Right renal cortex interstitium (tissue), 3 donors: ENCODE results near the gene KCNN3. TPM values are rescaled to one million over a fixed set of nuclear protein-coding genes. Genes with fewer than 3 reads are reported as not detected.

Experiments used
- DNase-seq, 3 donors: peaks; one replicate each; pipeline ENCODE4 v3.0.0-alpha.2; 2013; ENCODE audit warnings: low read depth in 3 of 3, low spot score in 2 of 3
- polyA plus RNA-seq, 3 donors: library from polyadenylated mRNA; unstranded; fragments of 120-200 nt; gene quantifications; one replicate each; pipeline ENCODE4 v1.2.1, GENCODE V29; 2013; ENCODE audit not compliant: insufficient read length in 3 of 3

The KCNN3 gene
- polyA plus RNA-seq, 3 donors, result 2.0 to 2.8 (median 2.4) TPM

DNA sequence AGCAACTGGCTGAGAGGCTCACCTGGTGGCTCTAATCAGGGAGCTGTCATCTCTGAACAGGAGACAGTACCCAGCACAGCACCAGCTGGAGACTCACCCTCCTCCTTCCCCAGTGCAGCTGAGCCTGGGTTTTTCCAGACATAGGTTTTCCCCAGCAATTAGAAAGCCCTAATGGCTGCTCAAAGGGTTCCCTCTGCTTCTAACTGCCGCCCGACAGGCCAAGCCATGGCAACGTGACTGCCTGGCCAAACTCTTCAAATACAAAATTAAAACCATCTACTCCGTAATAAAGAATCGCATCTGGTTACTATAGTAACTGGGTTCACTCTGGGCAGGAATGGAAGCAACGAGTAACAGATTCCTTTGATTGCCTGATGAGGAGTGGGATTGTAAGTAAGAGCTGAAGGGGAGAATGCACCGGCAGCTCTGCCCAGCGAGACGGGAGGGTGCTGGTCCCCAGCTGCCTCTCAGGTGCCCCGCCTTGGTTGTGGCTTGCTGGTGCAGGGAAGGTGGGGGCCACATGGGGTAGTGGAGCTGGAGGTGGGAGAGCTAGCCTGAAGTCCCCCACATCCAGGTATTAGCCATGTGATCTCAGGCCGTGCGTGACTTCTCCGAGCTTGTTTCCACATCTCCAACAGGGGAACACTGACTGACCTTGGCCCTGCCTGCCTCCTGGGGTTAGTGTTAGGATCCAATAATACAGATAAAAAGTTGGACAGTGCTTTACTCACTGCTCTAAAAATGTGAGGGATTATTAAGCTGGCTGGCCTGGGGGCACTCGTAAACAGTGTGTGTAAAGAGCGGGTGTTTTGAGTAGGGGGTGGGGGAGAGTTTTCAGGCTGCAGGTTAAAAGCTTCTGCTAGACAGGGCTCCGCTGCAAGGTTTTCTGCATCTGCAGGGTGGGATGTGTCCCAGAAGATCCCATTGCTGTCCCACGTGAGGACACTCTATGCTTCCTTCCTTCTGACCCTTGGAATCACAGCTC lies 94.2 kb downstream of the KCNN3 start:
- DNase-seq, result no peak

DNA sequence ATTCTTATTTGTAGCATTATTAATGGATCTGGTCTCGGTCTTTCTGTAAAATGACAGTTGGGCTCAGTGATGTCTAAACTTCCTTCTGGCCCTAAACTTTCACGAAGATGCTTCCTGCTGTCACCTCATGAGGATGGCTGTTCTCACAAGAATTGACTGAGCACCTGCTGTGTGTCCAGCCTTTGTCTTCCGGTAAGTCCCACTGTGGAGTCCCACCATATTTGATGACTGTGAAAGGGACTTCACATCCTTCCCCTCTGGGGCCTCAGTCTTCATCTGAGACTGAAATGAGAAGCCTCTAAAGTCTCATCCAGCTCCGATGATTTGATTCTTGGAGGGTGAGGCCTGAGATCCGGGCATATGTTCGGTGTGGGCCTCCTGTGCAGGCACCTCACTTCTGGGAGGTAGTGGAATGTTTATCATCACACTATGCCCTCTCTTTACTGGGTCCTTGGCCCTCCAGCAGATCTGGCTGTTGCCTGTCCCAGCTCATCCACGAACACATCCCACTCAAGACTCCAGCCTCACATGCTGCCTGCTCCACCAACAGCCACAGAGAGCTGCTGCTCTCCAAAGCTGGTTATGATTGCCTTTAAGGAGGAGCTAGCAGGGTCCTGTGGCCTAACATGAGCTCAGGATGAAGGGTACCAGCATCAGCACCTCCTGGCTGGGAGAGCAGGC lies 95.8 kb downstream of the KCNN3 start:
- DNase-seq, result no peak

DNA sequence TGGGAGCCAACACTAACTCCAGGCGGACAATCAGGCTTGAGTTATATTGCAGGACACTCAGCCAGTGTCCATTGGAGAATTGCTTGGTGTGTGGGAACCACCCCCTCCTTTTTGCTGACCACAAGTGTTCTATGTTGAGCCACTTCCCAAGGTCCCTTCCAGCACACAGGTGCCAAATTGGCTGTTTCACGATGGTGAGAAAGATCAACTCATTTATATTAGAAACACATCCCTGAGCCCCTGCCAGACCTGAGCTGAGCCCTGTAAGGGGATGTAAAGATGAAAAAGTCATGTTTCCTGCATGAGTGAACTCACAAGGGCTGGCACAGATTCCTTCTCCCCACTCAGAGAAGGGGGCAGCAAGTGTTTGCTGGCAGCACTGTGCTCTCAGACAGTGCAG lies 96.5 kb downstream of the KCNN3 start:
- no peak for DNase-seq

DNA sequence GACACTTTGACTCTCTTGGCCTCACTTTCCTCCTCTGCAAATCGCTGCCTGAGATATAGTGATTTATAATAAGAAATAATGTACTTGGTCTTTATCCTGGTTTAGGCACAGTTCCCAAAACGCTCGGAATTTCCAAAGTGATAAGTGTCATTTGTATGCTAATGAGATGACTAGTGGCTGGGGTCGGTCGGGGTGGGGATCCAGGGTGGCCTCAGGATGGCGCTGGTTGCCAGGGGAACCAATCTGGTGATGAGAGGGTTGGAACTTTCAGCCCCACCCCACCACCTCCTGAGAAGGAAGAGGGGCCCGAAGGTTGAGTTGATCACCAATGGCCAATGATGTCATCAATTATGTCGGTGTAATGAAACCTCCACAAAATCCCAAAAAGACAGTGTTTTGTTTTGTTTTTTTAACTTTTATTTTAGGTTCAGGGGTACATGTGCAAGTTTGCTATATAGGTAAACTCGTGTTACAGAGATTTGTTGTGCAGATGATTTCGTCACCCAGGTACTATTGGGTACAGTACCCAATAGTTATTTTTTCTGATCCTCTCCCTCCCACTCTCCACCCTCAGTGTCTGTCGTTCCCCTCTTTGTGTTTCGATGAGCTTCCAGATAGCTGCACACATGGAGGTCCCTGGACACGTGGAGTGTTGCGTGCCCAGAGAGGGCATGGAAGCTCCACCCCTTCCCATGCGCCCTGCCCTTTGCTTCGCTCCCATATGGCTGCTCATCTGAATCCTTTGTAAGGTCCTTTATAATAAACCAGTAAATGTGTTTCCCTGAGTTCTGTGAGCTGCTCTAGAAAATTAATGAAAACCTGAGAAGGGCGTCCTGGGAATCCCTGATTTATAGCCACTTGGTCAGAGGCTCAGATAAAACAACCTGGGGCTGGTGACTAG lies 97.2 kb downstream of the KCNN3 start:
- DNase-seq, result no peak

DNA sequence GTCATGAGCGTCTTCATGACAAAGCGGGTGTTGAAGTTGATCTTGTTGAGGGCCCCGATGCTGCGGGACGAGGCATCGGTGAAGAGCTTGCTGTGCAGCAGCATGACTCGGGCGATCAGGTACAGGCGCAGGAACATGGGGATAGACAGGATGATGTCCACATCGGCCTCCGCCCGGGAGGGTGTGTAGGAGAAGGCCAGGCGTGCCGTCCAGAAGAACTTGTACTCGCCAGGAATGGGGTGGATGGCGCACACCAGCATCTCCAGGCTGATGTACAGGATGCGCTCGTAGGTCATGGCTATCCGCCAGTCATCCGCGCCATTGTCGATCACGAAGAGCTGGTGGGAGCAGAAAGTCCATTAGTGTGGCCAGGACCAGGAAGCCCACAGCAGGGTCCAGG lies 98.0 kb downstream of the KCNN3 start:
- no peak for DNase-seq

DNA sequence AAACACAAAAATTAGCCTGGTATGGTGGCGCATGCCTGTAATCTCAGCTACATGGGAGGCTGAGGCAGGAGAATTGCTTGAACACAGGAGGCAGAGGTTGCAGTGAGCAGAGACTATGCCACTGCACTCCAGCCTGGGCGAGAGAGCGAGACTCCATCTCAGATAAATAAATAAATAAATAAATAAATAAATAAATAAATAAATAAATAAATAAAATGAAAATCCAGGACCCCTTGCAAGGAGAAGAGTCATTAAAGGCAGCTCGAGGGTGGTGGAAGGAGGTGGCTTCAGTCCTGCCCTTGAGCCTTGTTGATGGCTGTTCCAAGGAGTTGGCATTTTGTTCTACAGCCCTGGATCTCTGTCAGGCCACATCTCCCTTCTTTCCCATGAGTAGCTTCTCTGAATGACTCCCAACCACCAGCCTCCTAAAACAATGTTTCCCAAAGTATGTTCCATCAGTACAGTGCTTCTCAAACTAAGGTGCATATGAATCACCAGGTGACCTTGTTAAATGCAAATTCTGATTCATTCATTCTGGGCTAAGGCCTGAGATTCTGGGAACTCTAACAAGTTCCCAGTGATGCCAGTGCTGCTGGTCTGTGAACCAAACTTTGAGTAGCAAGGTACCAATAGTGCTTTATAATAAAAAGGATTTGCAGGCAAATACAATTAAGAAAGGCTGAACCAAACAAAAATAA lies 99.0 kb downstream of the KCNN3 start:
- DNase-seq, result no peak

DNA sequence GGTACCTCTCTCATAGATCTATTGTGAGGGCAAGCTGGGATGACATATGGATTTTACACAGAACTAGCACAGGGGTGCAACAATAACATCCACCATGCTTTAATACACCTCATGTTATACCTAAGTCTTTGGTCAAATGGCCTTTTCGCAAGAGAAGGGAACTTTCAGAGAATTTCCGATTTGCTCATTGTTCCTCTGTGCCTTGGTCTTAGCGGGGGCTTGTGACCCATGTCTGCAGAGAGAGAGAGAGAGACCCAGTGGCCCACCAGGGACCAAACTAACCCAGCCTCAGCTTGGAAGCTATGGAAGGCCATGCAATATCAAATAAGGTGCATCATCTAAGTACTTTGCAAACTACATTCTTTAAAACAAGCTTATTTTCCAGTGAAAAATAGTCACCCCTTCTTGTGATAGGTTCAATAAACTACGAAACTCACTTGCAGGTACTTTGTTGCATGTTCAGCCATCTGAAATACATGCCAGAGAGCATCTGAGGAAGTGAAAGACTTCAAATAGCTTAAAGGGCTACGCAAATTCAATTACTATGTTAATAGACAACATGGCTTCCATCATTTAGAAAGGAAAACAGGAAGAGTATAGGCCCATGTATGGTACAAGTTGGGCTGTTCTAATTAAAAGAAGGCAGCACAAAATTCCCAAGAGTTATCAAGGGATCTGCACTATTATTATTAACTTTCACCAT lies 100.7 kb downstream of the KCNN3 start:
- DNase-seq, result no peak

DNA sequence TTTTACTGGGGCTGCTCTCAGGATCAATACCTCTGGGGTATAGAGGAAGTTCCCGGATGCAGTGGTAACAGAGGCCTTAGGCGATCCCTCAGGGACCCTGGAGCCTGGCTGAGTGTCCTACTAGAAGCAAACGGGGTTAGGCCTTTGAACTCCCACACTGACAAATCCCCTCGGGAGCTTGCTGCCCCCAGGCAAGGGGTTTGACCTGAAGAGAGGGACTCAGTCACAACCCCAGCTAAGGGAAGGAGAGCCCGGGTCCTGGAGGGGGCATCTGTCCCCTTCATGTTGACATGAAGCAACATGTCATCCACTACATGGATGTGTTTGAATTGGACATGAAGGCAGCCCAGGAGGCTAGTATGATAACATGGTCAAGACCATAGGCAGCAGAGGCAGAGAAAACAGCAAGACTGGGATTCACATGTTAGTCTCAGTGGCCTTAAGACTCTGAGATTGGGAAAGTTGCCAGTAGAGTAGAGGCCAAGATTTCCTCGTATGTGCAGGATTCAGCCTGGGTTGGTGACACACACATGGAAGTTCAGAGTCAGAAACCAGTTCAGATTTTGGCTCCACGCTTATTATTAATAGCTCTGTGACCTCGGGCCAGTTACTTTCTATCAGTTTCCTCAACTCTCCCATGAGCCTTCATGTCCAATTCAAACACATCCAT lies 101.5 kb downstream of the KCNN3 start:
- DNase-seq, result no peak

DNA sequence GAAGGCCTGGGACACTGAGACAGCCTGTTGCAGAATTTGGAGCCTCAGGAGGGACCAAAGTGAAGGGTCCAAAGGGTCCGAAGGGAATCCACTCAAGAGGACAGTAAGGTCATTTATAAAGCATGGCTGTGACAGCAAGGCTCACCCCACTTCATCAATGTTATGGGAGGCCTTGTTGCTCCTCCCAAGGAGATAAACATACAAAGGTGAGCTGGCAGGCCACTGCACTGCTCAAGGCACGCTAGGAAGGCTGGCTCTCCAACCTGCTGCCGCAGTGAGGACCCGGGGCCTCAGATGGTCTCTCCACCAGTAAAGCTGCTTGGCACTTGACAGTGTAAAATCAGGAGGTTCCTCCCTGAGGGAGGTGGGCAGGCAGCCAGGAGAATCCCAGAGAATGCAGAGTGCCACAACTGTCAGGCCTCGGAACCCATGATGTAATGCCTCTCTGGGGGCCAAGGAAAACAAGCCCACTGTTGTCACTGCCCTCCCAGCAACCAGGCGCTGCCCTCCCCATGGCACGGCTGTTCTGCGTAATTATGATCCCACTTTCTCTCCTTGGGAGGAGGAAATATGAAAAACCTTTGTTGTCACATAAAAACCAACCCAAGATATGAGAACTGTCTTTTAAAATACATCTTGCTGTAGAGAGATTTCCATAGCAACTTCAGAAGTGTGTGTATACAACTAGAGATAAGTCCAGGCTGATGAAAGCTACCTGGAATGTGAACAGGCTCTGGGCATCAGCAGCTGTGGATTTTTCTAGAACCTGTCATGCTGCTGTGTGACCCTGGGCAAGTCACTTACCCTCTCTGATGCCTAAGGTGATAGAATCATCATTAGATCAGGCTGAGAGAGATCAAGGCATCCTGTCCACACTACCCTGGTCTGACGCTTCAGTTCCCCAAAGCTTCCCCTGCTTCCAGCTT lies 102.5 kb downstream of the KCNN3 start:
- DNase-seq, result no peak

DNA sequence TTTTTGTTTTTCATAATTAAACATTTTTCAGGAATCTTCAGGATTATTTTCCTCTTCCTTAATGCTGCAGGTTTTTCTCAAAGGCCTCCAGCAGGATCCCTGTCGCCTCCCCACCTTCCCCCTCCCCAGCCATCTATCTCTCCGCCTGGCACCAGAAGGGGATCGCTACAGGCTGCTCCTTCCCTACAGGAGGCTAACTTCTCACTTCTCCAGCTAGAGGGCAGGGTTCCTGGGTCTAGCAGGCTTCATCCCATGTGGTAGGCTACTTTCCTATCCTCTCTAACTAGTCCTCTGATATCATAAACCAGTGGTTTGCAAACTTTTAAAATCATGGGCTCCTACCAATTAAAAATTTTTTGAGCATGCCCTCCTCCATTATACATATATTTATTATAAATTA lies 104.1 kb downstream of the KCNN3 start:
- DNase-seq, result no peak

DNA sequence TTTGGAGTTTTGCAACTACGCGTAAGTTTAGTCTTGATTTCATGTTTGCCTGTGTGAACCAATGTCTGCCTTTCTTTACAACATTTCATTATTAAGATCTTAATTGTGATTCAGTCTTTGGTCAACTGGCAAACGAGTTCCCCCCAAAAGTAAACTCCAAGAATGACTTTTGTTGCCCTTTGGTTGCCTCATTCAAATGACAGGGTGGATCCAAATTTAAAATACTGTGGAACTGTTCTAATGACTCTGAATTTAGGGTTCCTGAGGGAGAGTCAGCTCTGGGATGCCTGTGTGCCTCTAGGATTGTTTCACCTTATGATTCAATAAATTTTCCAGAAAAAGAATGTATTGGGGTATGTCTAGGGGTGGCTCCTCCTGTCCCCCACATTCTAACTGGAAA lies 105.3 kb downstream of the KCNN3 start:
- no peak for DNase-seq

DNA sequence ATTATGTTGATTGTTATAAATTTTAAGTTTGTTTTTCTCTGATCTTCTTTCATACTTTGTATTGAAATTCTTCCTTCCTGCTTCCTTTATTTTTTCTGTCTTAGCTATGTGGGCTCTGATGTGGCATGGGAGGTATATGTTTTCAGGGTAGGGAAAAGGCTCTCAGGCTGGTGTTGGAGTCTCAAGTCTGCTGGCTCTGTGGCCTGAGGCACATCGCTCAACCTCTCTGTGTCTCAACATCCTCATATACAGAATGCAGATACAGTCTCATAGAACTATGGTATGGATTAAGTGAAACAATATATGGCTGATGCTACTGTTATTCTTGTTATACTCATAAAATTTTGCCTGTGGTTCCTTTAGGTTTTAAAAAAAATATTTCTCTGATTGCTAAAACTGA lies 105.9 kb downstream of the KCNN3 start:
- no peak for DNase-seq

DNA sequence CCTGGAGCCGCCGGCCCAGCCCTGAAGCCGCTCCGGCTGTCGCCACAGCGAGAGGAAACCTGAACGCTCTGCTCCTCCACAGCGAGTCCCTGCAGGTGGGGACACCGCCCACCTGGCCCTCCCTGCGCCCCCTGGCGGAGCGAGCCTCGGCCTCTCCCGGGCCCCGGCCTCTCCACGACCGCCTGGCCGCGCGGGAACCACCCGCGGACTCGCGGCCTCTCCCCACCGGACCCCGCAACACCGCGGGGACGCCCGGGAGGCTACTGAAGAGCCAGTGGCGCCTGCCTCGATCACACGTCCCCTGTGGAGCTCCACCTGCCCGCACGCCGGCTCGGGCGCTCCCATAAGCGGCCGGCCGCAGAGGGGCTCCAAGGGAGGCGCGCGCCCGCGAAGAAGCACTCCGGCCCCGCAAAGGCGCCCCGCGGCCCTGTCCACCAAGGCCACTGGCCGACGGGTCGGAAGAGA lies 109.6 kb downstream of the KCNN3 start:
- DNase-seq, result no peak

DNA sequence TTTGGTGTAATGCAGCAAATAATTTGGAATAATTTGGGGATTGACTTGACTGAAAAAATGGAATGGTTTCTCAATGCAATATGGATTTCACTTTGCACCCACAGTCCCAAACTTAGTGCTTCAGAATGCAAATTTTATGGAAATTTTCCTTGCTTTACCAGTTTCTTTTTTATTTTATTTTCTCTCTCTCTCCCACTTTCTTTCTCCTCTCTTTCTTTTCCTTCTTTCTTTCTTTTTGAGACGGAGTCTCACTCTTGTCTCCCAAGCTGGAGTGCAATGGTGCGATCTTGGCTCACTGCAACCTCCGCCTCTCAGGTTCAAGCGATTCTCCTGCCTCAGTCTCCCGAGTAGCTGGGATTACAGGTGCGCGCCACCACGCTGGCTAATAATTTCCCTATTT lies 110.3 kb downstream of the KCNN3 start:
- no peak for DNase-seq

DNA sequence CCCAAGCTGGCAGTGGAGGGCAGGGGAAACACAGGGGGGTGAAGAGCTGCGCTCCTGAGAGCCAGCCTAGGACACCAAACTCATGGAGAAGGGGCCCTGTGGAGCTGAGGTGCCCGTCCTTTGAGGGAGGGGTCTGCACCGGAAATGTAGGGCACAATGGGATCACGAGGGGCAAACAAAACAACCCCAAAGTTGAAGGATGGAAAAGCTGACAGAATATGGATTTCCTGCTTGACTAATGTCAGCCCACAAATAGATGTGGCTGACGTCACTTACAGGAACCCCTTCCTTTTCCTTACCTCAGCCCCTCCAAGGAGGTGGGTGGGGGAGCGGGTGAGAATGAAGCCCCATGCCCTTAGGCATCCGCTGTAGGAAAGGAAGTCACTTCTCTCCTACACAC lies 110.9 kb downstream of the KCNN3 start:
- DNase-seq, result no peak

DNA sequence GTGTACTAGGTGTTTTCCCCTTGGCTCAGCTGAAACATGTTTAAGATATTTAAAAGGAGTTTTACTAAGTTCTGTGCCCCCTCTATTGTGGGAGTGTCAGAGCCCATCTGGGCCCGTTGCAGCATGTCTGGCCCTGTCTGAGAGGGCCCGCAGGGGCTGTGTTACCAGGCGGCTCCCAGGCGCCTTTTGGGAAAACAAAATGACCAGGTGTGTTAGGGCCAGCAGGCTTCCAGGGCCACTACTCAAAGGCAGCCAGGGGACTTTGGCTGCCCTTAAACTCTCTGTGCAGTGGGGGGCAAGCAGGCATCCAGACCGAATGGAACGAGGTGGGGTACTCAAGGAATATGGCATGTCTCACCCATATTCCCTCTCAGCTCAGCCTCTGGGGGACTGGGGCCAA lies 111.7 kb downstream of the KCNN3 start:
- DNase-seq, result no peak

DNA sequence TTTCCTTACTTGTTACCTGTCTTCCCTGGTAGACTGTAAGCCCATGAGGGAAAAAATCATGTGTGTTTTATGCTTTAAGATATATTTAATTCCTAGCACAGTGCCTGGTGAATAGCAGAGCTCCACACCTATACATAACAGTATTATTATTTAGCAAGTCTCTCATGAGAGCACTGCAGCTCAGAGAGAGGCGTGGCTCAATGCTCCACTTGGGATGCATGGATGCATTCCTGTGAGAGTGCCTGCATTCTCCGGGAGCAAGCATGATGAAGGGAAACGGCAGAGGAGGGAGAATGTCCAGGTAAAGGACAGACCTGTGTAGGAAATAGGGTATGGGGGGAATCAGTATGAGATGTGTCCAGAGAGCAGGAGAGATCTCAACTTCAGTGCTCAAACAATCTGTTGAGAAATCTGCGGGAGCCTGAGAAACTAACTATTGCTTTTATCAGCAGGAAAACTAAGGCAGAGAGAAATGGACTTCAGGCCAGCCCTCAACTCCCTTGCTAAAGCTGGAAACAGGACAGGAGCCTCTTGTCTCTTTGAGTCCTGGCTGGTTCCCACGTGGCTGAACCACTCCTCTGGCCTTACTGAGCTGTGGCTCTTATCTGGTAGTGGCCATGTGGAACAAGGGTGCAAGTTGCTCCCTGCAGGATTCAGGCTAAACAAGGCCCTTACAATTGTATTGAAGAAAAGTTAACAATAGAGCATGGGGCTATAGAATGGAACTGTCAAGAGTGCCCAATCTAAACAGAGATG lies 113.1 kb downstream of the KCNN3 start:
- no peak for DNase-seq
